ENCODE results near the gene C6orf132.

DNA sequence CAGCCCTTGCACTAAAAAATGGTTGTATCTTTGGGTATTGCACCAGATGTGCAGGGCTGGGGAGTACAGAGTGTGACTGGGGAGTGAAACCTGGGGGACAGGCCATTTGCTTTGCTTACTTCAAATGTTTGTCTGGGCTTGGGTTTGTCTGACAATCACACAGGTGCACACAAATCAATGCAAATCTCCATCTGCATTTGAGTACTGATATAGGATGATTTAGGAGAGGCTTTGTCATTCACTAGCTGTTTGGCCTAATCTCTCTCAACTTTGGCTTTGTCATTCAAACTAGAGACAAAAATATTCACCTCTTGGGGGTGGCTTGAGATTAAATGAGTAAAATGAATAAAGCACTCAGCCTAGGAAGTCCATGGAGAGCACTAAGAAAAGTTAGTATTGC, 34.6 kb upstream of the C6orf132 start:
- TF ChIP-seq, protein P1, sequence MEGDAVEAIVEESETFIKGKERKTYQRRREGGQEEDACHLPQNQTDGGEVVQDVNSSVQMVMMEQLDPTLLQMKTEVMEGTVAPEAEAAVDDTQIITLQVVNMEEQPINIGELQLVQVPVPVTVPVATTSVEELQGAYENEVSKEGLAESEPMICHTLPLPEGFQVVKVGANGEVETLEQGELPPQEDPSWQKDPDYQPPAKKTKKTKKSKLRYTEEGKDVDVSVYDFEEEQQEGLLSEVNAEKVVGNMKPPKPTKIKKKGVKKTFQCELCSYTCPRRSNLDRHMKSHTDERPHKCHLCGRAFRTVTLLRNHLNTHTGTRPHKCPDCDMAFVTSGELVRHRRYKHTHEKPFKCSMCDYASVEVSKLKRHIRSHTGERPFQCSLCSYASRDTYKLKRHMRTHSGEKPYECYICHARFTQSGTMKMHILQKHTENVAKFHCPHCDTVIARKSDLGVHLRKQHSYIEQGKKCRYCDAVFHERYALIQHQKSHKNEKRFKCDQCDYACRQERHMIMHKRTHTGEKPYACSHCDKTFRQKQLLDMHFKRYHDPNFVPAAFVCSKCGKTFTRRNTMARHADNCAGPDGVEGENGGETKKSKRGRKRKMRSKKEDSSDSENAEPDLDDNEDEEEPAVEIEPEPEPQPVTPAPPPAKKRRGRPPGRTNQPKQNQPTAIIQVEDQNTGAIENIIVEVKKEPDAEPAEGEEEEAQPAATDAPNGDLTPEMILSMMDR (IDR thresholded peaks at IDR 0.05), result no peak
- no peak for TF ChIP-seq POLR2A (IDR thresholded peaks at IDR 0.05)

Data from adrenal gland (tissue), 5 donors.